Head of caudate nucleus (tissue), 42 donors: ENCODE results near the gene CDO1.
A peak's percentile ranks its signal among the peaks of the same experiment; 100 is the strongest.
"Not testable (repeated sequence)": the region's sequence is repeated elsewhere in the genome, so short reads cannot be mapped to it uniquely, and the experiment has no call there.

Experiments used
- DNase-seq, 42 donors: peaks; one replicate each; pipeline versions ENCODE4 v3.0.0 to v3.0.0-alpha.2; 2020 to 2021; ENCODE audit warnings: mixed read lengths in 7 of 42
- intact Hi-C: fragments of 100-400 bp; cut with DNase I; formaldehyde crosslinking; loops from one replicate; pipeline ENCODE4 v1.15.0; 2022

Gene CDO1

GRCh38 chr5:115838885-115839518, 22.5 kb upstream of the CDO1 start:
- DNase-seq, result peak in 2 of 42 donors; percentile 21 to 31
- intact Hi-C loops, result no loop called here

- intact Hi-C loops, result no loop called here
- no peak for DNase-seq
Observed at GRCh38 chr5:115835481-115835880, 19.0 kb upstream of the CDO1 start.

- DNase-seq, result peak in 18 of 42 donors; percentile 14 to 74 (median 38)
- intact Hi-C loops, result no loop called here
Observed at GRCh38 chr5:115831163-115831768, 14.8 kb upstream of the CDO1 start.

- DNase-seq, result no peak
- intact Hi-C loops, result no loop called here
Observed at GRCh38 chr5:115829913-115830312, 13.5 kb upstream of the CDO1 start.

GRCh38 chr5:115825948-115826347, 9.5 kb upstream of the CDO1 start:
- no peak for DNase-seq
- intact Hi-C loops, result no loop called here

GRCh38 chr5:115824983-115825382, 8.5 kb upstream of the CDO1 start:
- intact Hi-C loops, DNase-seq: not testable (repeated sequence)

- intact Hi-C loops, result no loop called here
- DNase-seq, result no peak
Observed at GRCh38 chr5:115820846-115821245, 4.4 kb upstream of the CDO1 start.

GRCh38 chr5:115818821-115819220, 2.4 kb upstream of the CDO1 start:
- intact Hi-C loops, result no loop called here
- DNase-seq, result peak in 39 of 42 donors; percentile 6 to 75 (median 50)

- DNase-seq, result no peak
- intact Hi-C loops, result no loop called here
Observed at GRCh38 chr5:115817386-115817785, 927 bp upstream of the CDO1 start.

- DNase-seq, result peak in 36 of 42 donors; percentile 10 to 57 (median 26)
- intact Hi-C loops, result no loop called here
Observed at GRCh38 chr5:115815693-115816225, 700 bp downstream of the CDO1 start.

- DNase-seq, result peak in 3 of 42 donors; percentile 4 to 32 (median 12)
- intact Hi-C loops, result no loop called here
Observed at GRCh38 chr5:115815006-115815692, 1.3 kb downstream of the CDO1 start.

GRCh38 chr5:115813719-115814118, 2.7 kb downstream of the CDO1 start:
- DNase-seq, result no peak
- intact Hi-C loops, result no loop called here

- DNase-seq, result no peak
- intact Hi-C loops, result no loop called here
Observed at GRCh38 chr5:115812372-115812771, 4.1 kb downstream of the CDO1 start.

GRCh38 chr5:115811406-115811805, 5.1 kb downstream of the CDO1 start:
- intact Hi-C loops, result no loop called here

GRCh38 chr5:115810761-115811160, 5.7 kb downstream of the CDO1 start:
- DNase-seq, result no peak
- intact Hi-C loops, result no loop called here

More at GRCh38 chr5:115811406-115811805, 5.1 kb downstream of the CDO1 start:
- DNase-seq, result no peak

- no peak for DNase-seq
- intact Hi-C loops, result no loop called here
Observed at GRCh38 chr5:115809946-115810345, 6.5 kb downstream of the CDO1 start.

- intact Hi-C loops, DNase-seq: not testable (repeated sequence)
Observed at GRCh38 chr5:115808066-115808465, 8.4 kb downstream of the CDO1 start.

- intact Hi-C loops, result no loop called here
- no peak for DNase-seq
Observed at GRCh38 chr5:115807654-115808052, 8.8 kb downstream of the CDO1 start.

GRCh38 chr5:115806986-115807653, 9.3 kb downstream of the CDO1 start:
- DNase-seq, result no peak
- intact Hi-C loops, result no loop called here

- intact Hi-C loops, result no loop called here
- DNase-seq, result no peak
Observed at GRCh38 chr5:115801984-115802383, 14.5 kb downstream of the CDO1 start.
